Muscle of leg (tissue), 16 donors: ENCODE results near the gene ZNF143. TPM values are rescaled to one million over a fixed set of nuclear protein-coding genes. Genes with fewer than 3 reads are reported as not detected.
"Not testable (repeated sequence)": the region's sequence is repeated elsewhere in the genome, so short reads cannot be mapped to it uniquely, and the experiment has no call there.

Source experiments
- DNase-seq: peaks from one replicate; pipeline ENCODE4 v3.0.0; 2013
- H3K27ac ChIP-seq: one replicate; pipeline ENCODE4 v1.5.1; 2013; ENCODE audit warnings: mild to moderate bottlenecking, low read length, control low read depth
- H3K27me3 ChIP-seq: one replicate; pipeline ENCODE4 v1.6.1; 2013; ENCODE audit warnings: low read length; ENCODE audit not compliant: control insufficient read depth, insufficient read depth
- H3K36me3 ChIP-seq: one replicate; pipeline ENCODE4 v1.6.1; 2013; ENCODE audit warnings: low read length; ENCODE audit not compliant: control insufficient read depth, insufficient read depth
- H3K4me1 ChIP-seq: one replicate; pipeline ENCODE4 v1.6.1; 2013; ENCODE audit warnings: low read length; ENCODE audit not compliant: control insufficient read depth, insufficient read depth
- H3K4me3 ChIP-seq: one replicate; pipeline ENCODE4 v1.5.1; 2013; ENCODE audit warnings: low read length, control low read depth
- H3K9me3 ChIP-seq: replicated peaks from 2 replicates; pipeline ENCODE4 v1.6.1; 2013; ENCODE audit warnings: low read depth, low read length; ENCODE audit not compliant: control insufficient read depth
- WGBS: methylation state at CpG from one replicate; pipeline ENCODE4 v1.1.5; 2013; ENCODE audit warnings: missing lambda C conversion rate; ENCODE audit not compliant: insufficient coverage; 5-methylcytosine and 5-hydroxymethylcytosine counted together
- long read RNA-seq, 11 donors: transcript quantifications; one replicate each; lab custom pipeline, GENCODE V29; 2026
- polyA plus RNA-seq, 8 donors: library from polyadenylated mRNA; unstranded; fragments of 120-200 nt; gene quantifications; one replicate each; pipeline versions ENCODE4 v1.2.1 to v1.2.3, GENCODE V29; 2013; ENCODE audit warnings: inconsistent platforms in 1 of 8, low replicate concordance in 1 of 8; ENCODE audit not compliant: insufficient read length in 8 of 8, insufficient read depth in 1 of 8
- total RNA-seq: library from RNA; stranded (reverse); fragments of 120-200 nt; gene quantifications from one replicate; pipeline ENCODE4 v1.2.4, GENCODE V29; 2013

Gene ZNF143
- total RNA-seq (20.9 TPM), polyA plus RNA-seq (10 to 100 TPM; 11.1 to 18.6 (median 15.7) TPM)
- long read RNA-seq, donor 1, partial matches to known transcripts, result 0 of 1 reads
- long read RNA-seq, donor 1, other reads (novel, unspliced or antisense), result 0 of 1 reads
- long read RNA-seq, donor 2, partial matches to known transcripts, result 0 of 2 reads
- long read RNA-seq, donor 2, other reads (novel, unspliced or antisense), result 0 of 2 reads
- long read RNA-seq, donor 3, partial matches to known transcripts, result 0 of 1 reads
- long read RNA-seq, donor 3, other reads (novel, unspliced or antisense), result 0 of 1 reads
- long read RNA-seq, donor 4, partial matches to known transcripts, result 0 of 1 reads
- long read RNA-seq, donor 4, other reads (novel, unspliced or antisense), result 0 of 1 reads
- long read RNA-seq, donor 5, partial matches to known transcripts, result 0 of 4 reads
- long read RNA-seq, donor 5, other reads (novel, unspliced or antisense), result 0 of 4 reads
- long read RNA-seq, donor 6, partial matches to known transcripts, result 0 of 1 reads
- long read RNA-seq, donor 6, other reads (novel, unspliced or antisense), result 0 of 1 reads
- long read RNA-seq, donor 7, partial matches to known transcripts, result 0 of 5 reads
- long read RNA-seq, donor 7, other reads (novel, unspliced or antisense), result 0 of 5 reads
- long read RNA-seq, donor 8, partial matches to known transcripts, result 0 of 4 reads
- long read RNA-seq, donor 8, other reads (novel, unspliced or antisense), result 0 of 4 reads
- long read RNA-seq, donor 9, partial matches to known transcripts, result 0 of 3 reads
- long read RNA-seq, donor 9, other reads (novel, unspliced or antisense), result 0 of 3 reads
- long read RNA-seq, donor 10, partial matches to known transcripts, result 0 of 2 reads
- long read RNA-seq, donor 10, other reads (novel, unspliced or antisense), result 0 of 2 reads
- long read RNA-seq, donor 11, partial matches to known transcripts, result 0 of 3 reads
- long read RNA-seq, donor 11, other reads (novel, unspliced or antisense), result 0 of 3 reads

GRCh38 chr11:9460322-9461062 lies at the start of gene ZNF143:
Gene ZNF143, plus strand, starts transcription at chr11:9461012. Its CDS starts 10,297 bp downstream, at chr11:9471309.
- peak; percentile 100 for DNase-seq
- 0% methylated on average over 39 of the region's 45 CpGs for WGBS
- H3K27ac ChIP-seq, result peak within 1 kb of the TSS; percentile 100
- no peaks in the 10 kb centered on the region for H3K36me3 ChIP-seq
- no peaks in the 10 kb centered on the region for H3K27me3 ChIP-seq
- no peaks in the 10 kb centered on the region for H3K9me3 ChIP-seq
- peaks cover 4% of the 10 kb centered on the region for H3K4me1 ChIP-seq
- H3K4me3 ChIP-seq, result peak within 1 kb of the TSS; percentile 100

- no peaks in the 10 kb centered on the region for H3K9me3 ChIP-seq
- no CpG with 5 or more reads among the region's 1 CpG for WGBS
- no peaks in the 10 kb centered on the region for H3K27me3 ChIP-seq
- no peak overlapping the region for H3K4me3 ChIP-seq
- DNase-seq, result no peak
- H3K27ac ChIP-seq, result no peak overlapping the region
- H3K36me3 ChIP-seq, result peaks cover 37% of the 10 kb centered on the region
- H3K4me1 ChIP-seq, result no peaks in the 10 kb centered on the region
Measured at GRCh38 chr11:9428706-9429105, 32.1 kb upstream of the ZNF143 start.

- Histone ChIP-seq H3K9me3 (no peaks in the 10 kb centered on the region), H3K27ac (no peak overlapping the region), H3K27me3 (no peaks in the 10 kb centered on the region), H3K4me1 (no peaks in the 10 kb centered on the region), H3K4me3 (no peak overlapping the region), H3K36me3 (peaks cover 64% of the 10 kb centered on the region)
- DNase-seq, result no peak
- WGBS, result no CpG with 5 or more reads among the region's 4 CpGs
Measured at GRCh38 chr11:9438611-9439010, 22.2 kb upstream of the ZNF143 start.

- 92% methylated on average over 2 of the region's 4 CpGs for WGBS
- H3K36me3 ChIP-seq, result peaks cover 32% of the 10 kb centered on the region
- H3K27ac ChIP-seq, result no peak overlapping the region
- no peak for DNase-seq
- no peak overlapping the region for H3K4me3 ChIP-seq
- no peaks in the 10 kb centered on the region for H3K27me3 ChIP-seq
- H3K4me1 ChIP-seq, result no peaks in the 10 kb centered on the region
- H3K9me3 ChIP-seq, result no peaks in the 10 kb centered on the region
Measured at GRCh38 chr11:9446230-9446629, 14.6 kb upstream of the ZNF143 start.

DNA sequence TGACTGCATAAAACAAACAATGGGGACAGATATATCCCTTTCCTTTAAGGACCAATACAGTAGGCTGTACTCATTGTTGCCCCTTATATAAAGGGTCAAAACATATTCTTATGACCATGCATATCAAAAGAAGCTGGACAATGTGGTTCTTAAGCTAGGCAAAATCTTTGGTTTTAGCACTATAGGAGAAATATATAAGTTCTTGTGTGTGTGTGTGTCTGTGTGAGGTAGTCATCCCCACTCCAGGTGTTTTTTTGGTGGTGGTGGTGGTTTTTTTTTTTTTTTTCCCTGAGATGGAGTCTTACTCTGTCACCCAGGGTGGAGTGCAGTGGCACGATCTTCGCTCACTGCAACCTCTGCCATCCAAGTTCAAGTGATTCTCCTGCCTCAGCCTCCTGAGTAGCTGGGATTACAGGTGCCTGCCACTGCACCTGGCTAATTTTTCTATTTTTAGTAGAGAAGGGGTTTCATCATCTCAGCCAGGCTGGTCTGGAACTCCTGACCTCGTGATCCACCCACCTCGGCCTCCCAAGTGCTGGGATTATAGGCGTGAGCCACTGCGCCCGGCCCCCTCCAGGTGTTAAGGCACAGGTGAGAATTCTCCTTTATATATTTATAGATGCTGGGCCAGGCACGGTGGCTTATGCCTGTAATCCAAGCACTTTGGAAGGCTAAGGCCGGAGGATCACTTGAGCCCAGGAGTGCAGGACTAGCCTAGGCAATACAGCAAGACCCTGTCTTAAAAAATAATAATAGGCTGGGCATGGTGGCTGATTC lies 12.0 kb upstream of the ZNF143 start:
- WGBS, result 80% methylated on average over 1 of the region's 9 CpGs
- Histone ChIP-seq H3K4me3 (no peak overlapping the region), H3K27me3 (no peaks in the 10 kb centered on the region), H3K4me1 (no peaks in the 10 kb centered on the region), H3K36me3 (peaks cover 12% of the 10 kb centered on the region), H3K9me3 (peaks cover 9% of the 10 kb centered on the region), H3K27ac (no peak overlapping the region)
- no peak for DNase-seq

- H3K27me3 ChIP-seq, H3K4me3 ChIP-seq, DNase-seq, H3K36me3 ChIP-seq, H3K27ac ChIP-seq, H3K9me3 ChIP-seq, H3K4me1 ChIP-seq: not testable (repeated sequence)
- 89% methylated on average over 3 of the region's 7 CpGs for WGBS
Measured at GRCh38 chr11:9452023-9452422, 8.8 kb upstream of the ZNF143 start.

DNA sequence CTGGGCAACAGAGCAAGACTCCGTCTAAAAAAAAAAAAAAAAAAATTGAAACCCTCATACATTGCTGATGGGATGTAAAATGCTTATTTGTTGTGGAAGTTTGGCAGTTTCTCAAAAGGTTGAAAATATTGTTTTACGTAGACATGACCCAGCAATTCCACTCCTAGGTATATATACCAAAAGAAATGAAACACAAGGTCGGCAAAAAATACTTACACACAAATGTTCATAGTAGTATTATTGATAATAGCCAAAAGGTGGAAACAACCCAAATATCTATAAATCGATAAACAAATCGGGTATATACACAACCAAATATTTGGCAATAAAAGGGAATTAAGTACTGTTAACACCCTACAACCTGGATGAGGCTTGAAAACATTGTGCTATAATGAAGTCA lies 5.1 kb upstream of the ZNF143 start:
- Histone ChIP-seq H3K9me3 (peaks cover 9% of the 10 kb centered on the region), H3K4me3 (no peak overlapping the region), H3K27ac (no peak overlapping the region), H3K27me3 (no peaks in the 10 kb centered on the region), H3K36me3 (no peaks in the 10 kb centered on the region), H3K4me1 (no peaks in the 10 kb centered on the region)
- WGBS, result no CpG with 5 or more reads among the region's 5 CpGs
- no peak for DNase-seq

- Histone ChIP-seq H3K27me3 (no peaks in the 10 kb centered on the region), H3K4me1 (peaks cover 4% of the 10 kb centered on the region), H3K9me3 (no peaks in the 10 kb centered on the region), H3K4me3 (peak overlapping the region; percentile 100), H3K27ac (peak overlapping the region; percentile 100), H3K36me3 (no peaks in the 10 kb centered on the region)
- DNase-seq, result peak; percentile 75
- WGBS, result 0% methylated on average over 18 of the region's 23 CpGs
Measured at GRCh38 chr11:9459667-9460321, 1.0 kb upstream of the ZNF143 start.
